Pancreas (tissue), 10 donors: ENCODE data around the gene PRKCB. TPM values are rescaled to one million over a fixed set of nuclear protein-coding genes. Genes with fewer than 3 reads are reported as not detected.

Experiments used
- ATAC-seq, 4 donors: fragments of 200-7000 bp; cut with Tn5 transposase; one replicate each; pipeline versions ENCODE4 v1.8.0 to v1.9.1; 2020; ENCODE audit warnings: mild to moderate bottlenecking in 4 of 4, moderate library complexity in 4 of 4
- DNase-seq, 6 donors: peaks; one replicate each; pipeline ENCODE4 v3.0.0-alpha.2; 2020
- FAIRE-seq: peaks from 2 replicates; lab custom pipeline; 2012; peaks lifted over from hg19 to GRCh38; lab: Jason Lieb, UNC
- H3K27ac ChIP-seq, 4 donors: fragments of 200-600 bp; sonication (generic); 1 replicate in 3 of 4; 2 replicates in 1 of 4; pipeline versions ENCODE4 v1.5.0 to v1.8.0; 2020
- H3K27me3 ChIP-seq, 4 donors: fragments of 200-600 bp; one replicate each; pipeline ENCODE4 v1.8.0; 2021
- H3K36me3 ChIP-seq, 3 donors: fragments of 200-600 bp; sonication (generic) in 1 of 3; one replicate each; pipeline versions ENCODE4 v1.5.0 to v1.8.0; 2020 to 2021
- H3K4me1 ChIP-seq, 3 donors: fragments of 200-600 bp; one replicate each; pipeline ENCODE4 v1.8.0; 2021
- H3K4me3 ChIP-seq, 4 donors: fragments of 200-600 bp; sonication (generic) in 2 of 4; one replicate each; pipeline versions ENCODE4 v1.5.0 to v1.8.0; 2020 to 2021
- H3K9me3 ChIP-seq, 4 donors: fragments of 200-600 bp; one replicate each; pipeline ENCODE4 v1.8.0; 2021
- WGBS, 2 donors: extraction: QIAGEN DNeasy Blood & Tissue Kit; methylation state at CpG; one replicate each; pipeline ENCODE4 v1.1.7; 2013; 5-methylcytosine and 5-hydroxymethylcytosine counted together
- intact Hi-C, 3 donors: fragments of 100-400 bp; cut with DNase I; formaldehyde crosslinking; loops; one replicate each; pipeline versions ENCODE4 v1.11.1 to v1.14.2; 2022
- polyA plus RNA-seq, 2 donors: library from polyadenylated mRNA; stranded (reverse); fragments of 200-250 nt; gene quantifications; one replicate each; pipeline ENCODE4 v1.2.3, GENCODE V29; 2013
- total RNA-seq, 6 donors: library from RNA; stranded (reverse); fragmentation: NEBNext Ultra II Directional in 4 of 6; extraction: Animal tissue kit (Norgen Biotek cat#: 25700) in 4 of 6; gene quantifications; one replicate each; pipeline versions ENCODE4 v1.2.1 to v1.2.4, GENCODE V29; 2021 to 2023
- TF ChIP-seq, protein P1 (sequence below), 4 donors: fragments of 200-600 bp; sonication (generic) in 3 of 4; IDR thresholded peaks; one replicate each; pipeline versions ENCODE4 v1.5.0 to v1.8.0; 2021; ENCODE audit warnings: antibody characterized with exemption in 4 of 4
- donor health status: healthy with polysubstance abuse.
- donor health status: DM: no; HTN: no; CAD: no; lungs with moderate emphysema.
- donor health status: DM: no; HTN: no; CAD: no.
- donor health status: control.
- donor health status: control.
- donor health status: Bipolar disorder and iron deficiency.
- donor health status: DM: yes; HTN: yes; CAD: no.
- donor health status: DM: no; HTN: no; CAD: no.
- donor health status: DM: no; HTN: no; CAD: no.
- donor health status: DM: yes; HTN: yes; CAD: no.

PRKCB gene
- total and polyA plus RNA-seq, 8 donors, result 0.19 to 4.3 (median 0.61) TPM

DNA sequence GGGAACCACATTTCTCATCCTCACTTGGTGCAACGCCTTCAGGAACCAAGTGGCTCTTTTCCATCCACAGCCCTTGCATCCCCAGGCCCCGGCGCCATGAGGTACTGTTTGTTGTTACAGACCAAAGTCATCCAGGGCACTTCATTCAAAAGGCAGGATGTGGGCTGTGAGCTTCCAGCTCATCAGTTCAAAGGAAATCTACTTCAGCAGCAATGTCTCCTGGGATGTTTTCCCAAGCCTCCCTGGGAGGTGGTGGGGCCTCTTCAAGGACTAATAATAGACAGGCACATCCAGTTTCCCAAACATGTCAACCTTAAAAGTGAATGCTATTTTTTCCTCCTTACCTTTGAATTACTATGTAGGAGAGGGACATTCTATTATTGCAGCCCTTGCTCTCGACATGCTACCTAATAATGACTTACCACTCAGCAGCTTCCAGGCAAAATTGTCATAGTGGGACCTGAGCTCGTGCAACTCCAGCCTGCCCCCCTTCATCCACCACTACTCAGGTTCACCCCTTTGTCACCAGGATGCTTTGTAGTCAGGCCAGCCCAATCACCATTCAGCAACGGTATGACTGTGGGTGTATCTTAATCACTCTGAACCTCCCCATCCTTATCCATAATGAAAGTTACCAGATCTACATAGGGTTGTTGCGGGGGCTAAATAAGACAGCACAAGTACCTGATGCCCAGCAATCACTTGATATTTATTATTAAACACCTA, 1.7 kb upstream of the PRKCB start:
- Histone ChIP-seq H3K36me3 (no peaks in the 10 kb centered on the region), H3K27ac (no peak overlapping the region), H3K9me3 (no peaks in the 10 kb centered on the region), H3K4me1 (no peaks in the 10 kb centered on the region), H3K4me3 (no peak overlapping the region), H3K27me3 (peaks cover 0 to 4% (median 0%) of the 10 kb centered on the region in 4 donors)
- intact Hi-C loops, result no loop called here
- TF ChIP-seq, protein P1, sequence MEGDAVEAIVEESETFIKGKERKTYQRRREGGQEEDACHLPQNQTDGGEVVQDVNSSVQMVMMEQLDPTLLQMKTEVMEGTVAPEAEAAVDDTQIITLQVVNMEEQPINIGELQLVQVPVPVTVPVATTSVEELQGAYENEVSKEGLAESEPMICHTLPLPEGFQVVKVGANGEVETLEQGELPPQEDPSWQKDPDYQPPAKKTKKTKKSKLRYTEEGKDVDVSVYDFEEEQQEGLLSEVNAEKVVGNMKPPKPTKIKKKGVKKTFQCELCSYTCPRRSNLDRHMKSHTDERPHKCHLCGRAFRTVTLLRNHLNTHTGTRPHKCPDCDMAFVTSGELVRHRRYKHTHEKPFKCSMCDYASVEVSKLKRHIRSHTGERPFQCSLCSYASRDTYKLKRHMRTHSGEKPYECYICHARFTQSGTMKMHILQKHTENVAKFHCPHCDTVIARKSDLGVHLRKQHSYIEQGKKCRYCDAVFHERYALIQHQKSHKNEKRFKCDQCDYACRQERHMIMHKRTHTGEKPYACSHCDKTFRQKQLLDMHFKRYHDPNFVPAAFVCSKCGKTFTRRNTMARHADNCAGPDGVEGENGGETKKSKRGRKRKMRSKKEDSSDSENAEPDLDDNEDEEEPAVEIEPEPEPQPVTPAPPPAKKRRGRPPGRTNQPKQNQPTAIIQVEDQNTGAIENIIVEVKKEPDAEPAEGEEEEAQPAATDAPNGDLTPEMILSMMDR (IDR thresholded peaks at IDR 0.05), result no peak
- DNase-seq (no peak), ATAC-seq (no peak), FAIRE-seq (no peak)
- 55 to 65% methylated on average over 7 of the region's 7 CpGs for WGBS, 2 donors

DNA sequence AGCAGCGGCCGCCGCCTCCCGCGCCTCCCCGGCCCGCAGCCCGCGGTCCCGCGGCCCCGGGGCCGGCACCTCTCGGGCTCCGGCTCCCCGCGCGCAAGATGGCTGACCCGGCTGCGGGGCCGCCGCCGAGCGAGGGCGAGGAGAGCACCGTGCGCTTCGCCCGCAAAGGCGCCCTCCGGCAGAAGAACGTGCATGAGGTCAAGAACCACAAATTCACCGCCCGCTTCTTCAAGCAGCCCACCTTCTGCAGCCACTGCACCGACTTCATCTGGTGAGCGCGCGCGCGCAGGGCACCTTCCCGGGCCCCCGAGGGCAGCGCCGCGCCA, 258 bp downstream of the PRKCB start:
- WGBS, 2 donors, result 0 to 1% methylated on average over 16 to 45 of the region's 45 CpGs
- Histone ChIP-seq H3K9me3 (no peaks in the 10 kb centered on the region), H3K36me3 (no peaks in the 10 kb centered on the region), H3K4me1 (no peaks in the 10 kb centered on the region), H3K27ac (no peak overlapping the region), H3K4me3 (peak overlapping the region in 1 of 4 donors; percentile 41), H3K27me3 (peaks cover 0 to 4% (median 0%) of the 10 kb centered on the region in 4 donors)
- no peak for ATAC-seq
- intact Hi-C loops, result no loop called here
- no peak for FAIRE-seq
- TF ChIP-seq, protein P1 (IDR thresholded peaks at IDR 0.05), result no peak
- peak in 1 of 6 donors; percentile 54 for DNase-seq

DNA sequence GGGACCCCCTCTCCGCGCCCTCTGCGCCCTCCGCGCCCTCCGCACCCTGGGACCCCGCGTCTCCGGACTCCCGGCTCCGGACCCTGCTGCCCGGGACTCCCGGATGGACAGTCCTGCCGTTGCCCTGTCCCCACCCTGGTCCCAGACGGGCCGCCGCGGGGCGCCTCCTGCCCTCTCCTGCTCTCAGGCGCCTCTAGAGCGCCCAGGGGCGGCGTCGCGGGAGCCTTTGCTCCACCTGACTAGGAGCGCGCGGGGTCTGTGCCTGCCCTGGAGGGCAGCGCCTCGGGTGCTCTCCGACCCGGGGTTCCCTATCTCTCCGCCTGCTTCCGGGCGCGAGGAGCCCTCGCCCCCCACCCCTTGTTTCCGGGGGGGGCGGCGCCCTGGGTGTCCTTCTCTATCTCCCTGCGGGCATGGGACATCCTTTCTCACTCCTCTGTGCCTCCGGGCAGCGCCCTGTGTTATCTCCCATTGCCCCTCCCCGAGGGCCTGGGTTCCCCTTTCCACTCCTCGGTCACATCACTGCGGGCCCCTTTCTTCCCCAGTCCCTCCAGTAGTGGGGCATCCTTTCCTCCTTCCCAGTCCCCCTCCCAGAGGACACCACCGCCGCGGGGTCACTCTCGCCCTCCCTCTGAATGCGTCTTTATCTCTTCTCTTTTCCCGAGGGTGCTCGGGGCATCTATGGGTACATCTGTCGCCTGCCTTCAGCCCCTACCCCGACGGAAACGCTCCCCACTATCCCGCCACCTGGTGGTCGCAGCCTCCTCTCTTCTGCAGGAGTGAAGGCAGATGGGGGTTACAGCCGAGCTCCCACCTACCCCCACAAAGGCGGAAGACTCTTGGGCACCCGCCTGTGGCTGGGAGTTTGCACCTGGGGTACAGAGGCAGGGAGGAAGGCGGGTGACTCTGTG, 875 bp downstream of the PRKCB start:
- DNase-seq (peak in 2 of 6 donors; percentile 61 to 65), FAIRE-seq (no peak), ATAC-seq (peak in 3 of 4 donors; percentile 12 to 46 (median 39))
- H3K9me3 ChIP-seq, result no peaks in the 10 kb centered on the region
- 1 to 2% methylated on average over 40 to 63 of the region's 63 CpGs for WGBS, 2 donors
- intact Hi-C loops, result no loop called here
- no peaks in the 10 kb centered on the region for H3K4me1 ChIP-seq
- no peak overlapping the region for H3K27ac ChIP-seq
- H3K4me3 ChIP-seq, result peak overlapping the region in 1 of 4 donors; percentile 41
- peaks cover 0 to 4% (median 0%) of the 10 kb centered on the region in 4 donors for H3K27me3 ChIP-seq
- H3K36me3 ChIP-seq, result no peaks in the 10 kb centered on the region
- TF ChIP-seq, protein P1 (IDR thresholded peaks at IDR 0.05), result no peak

DNA sequence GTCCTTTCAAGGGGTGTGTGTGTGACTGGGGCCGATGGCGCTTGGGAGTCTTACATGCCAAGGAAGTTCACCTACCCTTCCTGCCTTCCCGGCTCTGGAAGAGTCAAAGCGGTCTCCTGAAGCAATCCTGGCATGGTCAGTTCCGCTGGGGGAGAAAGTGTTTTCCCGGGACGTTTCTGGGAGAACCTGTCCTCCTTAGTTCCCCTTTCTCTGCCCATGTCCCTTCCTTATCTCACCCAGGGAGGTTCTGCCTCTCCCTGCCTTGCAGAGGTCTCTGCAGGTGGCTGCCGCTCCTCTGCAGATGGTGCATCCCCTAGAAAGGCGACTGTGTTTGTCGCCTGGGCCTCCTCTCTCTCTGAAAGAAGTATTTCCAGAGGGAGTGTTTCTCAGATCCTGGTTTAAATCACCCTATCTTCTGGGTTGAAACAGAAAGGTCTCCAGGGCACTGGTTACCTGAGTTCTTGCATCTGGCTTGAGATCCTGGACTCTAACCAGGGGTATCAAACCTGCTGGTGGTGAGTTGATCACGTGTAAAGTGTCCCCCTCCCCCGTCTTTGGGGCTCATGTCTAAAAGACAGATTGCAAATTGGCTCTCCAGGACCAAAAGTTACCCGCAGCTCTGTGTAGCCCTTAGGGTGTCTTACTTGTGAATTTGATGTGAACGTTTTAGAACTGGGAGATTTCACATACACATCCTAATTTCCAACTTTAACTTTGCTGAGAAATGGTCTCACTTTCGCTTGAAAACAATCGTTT, 1.9 kb downstream of the PRKCB start:
- no peak for DNase-seq
- intact Hi-C loops, result no loop called here
- TF ChIP-seq, protein P1 (IDR thresholded peaks at IDR 0.05), result no peak
- no peak for FAIRE-seq
- H3K36me3 ChIP-seq, result no peaks in the 10 kb centered on the region
- H3K27me3 ChIP-seq, result peaks cover 0 to 4% (median 0%) of the 10 kb centered on the region in 4 donors
- no peak overlapping the region for H3K27ac ChIP-seq
- 12 to 16% methylated on average over 14 to 16 of the region's 16 CpGs for WGBS, 2 donors
- H3K4me1 ChIP-seq, result no peaks in the 10 kb centered on the region
- peak overlapping the region in 1 of 4 donors; percentile 41 for H3K4me3 ChIP-seq
- no peaks in the 10 kb centered on the region for H3K9me3 ChIP-seq
- ATAC-seq, result no peak
